ENCODE data around the gene SLC17A1.

DNA sequence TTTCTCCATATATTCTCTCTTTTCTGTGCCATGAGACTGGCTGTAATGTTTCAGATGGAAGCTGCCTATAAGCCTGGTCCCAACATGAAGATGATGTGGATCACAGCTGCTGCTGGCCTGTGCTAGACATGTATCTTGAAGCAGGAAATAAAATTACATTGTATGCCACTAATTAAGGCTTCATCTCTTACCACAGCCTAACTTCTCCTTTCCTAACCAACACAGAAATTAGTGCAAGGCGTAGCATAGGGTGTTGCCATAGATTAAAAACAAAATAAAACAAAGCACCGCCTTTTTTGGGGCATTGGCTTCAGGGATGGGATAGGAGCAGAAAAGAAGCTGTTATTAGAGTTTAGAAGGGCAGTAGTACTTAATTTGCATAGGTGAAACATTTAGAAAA, 82.0 kb downstream of the SLC17A1 start:
- TF ChIP-seq YY1 (IDR thresholded peaks at IDR 0.05; ENCODE audit: insufficient read depth, insufficient read length): no peak
- TF ChIP-seq ZNF274 (IDR thresholded peaks at IDR 0.05; ENCODE audit: low read depth, low read length): no peak
- TF ChIP-seq SUZ12 (IDR thresholded peaks at IDR 0.05; ENCODE audit: extremely low read depth, insufficient read depth, insufficient read length): no peak
